K562 (cell line): Measurements from ENCODE around the gene GNAI3. TPM values are rescaled to one million over a fixed set of nuclear protein-coding genes. Genes with fewer than 3 reads are reported as not detected.

Source experiments
- ARID1B ChIP-seq: fragments of 450-650 bp; IDR thresholded peaks from 2 replicates; pipeline ENCODE4 v1.6.1; 2016; ENCODE audit warnings: antibody characterized with exemption, mild to moderate bottlenecking, inconsistent platforms
- ATF1 ChIP-seq, 2 experiments: fragments of 450-650 bp in 1 of 2; IDR thresholded peaks; 2 replicates each; pipeline ENCODE4 v1.6.1; 2016; ENCODE audit warnings: missing compliant biosample characterization in 1 of 2, missing genetic modification characterization in 1 of 2
- CAMTA2 ChIP-seq: fragments of 250-450 bp; sonication (Bioruptor Pico); conservative IDR thresholded peaks from 2 replicates; pipeline ENCODE4 v1.5.1; 2022
- CC2D1A ChIP-seq: fragments of 450-650 bp; IDR thresholded peaks from 2 replicates; pipeline ENCODE4 v1.6.1; 2017; ENCODE audit warnings: mild to moderate bottlenecking
- CREB1 ChIP-seq, 2 experiments: sonication (generic) in 1 of 2; formaldehyde crosslinking in 1 of 2; IDR thresholded peaks; 2 replicates each; pipeline versions ENCODE4 v1.6.1 to v1.8.0; 2012 to 2022; ENCODE audit warnings: inconsistent platforms in 1 of 2, mild to moderate bottlenecking in 1 of 2, missing genetic modification reagents in 1 of 2, moderate library complexity in 1 of 2
- ESRRB ChIP-seq: fragments of 250-450 bp; sonication (Bioruptor Pico); IDR thresholded peaks from 2 replicates; pipeline ENCODE4 v1.5.0; 2020; ENCODE audit warnings: mild to moderate bottlenecking, moderate library complexity, borderline replicate concordance
- HNRNPLL ChIP-seq: fragments of 200-400 bp; formaldehyde crosslinking; IDR thresholded peaks from 2 replicates; pipeline ENCODE4 v1.6.1; 2017; ENCODE audit warnings: low read length, low read depth, mild to moderate bottlenecking; ENCODE audit not compliant: poor library complexity, severe bottlenecking
- MLX ChIP-seq, 2 experiments: fragments of 450-650 bp in 1 of 2; sonication (generic) in 1 of 2; formaldehyde crosslinking; conservative IDR thresholded peaks; 2 replicates each; pipeline versions ENCODE4 v1.4.0 to v1.8.1; 2020 to 2022; ENCODE audit warnings: mild to moderate bottlenecking in 1 of 2, missing genetic modification reagents in 1 of 2
- RBM15 ChIP-seq: fragments of 200-400 bp; formaldehyde crosslinking; IDR thresholded peaks from 2 replicates; pipeline ENCODE4 v1.6.1; 2018; ENCODE audit warnings: mild to moderate bottlenecking, low read length, moderate library complexity; ENCODE audit not compliant: insufficient read depth
- RFX7 ChIP-seq: fragments of 250-450 bp; sonication (Bioruptor Pico); IDR thresholded peaks from 2 replicates; pipeline ENCODE4 v1.5.1; 2021; ENCODE audit warnings: mild to moderate bottlenecking
- SP2 ChIP-seq: IDR thresholded peaks from 2 replicates; pipeline ENCODE4 v1.6.1; 2011; ENCODE audit warnings: mild to moderate bottlenecking, low read depth, low read length, moderate library complexity; ENCODE audit not compliant: poor library complexity, severe bottlenecking; ENCODE audit errors: extremely low read depth
- SUPT5H ChIP-seq: fragments of 450-650 bp; IDR thresholded peaks from 2 replicates; pipeline ENCODE4 v1.6.1; 2016
- TAF1 ChIP-seq: IDR thresholded peaks from 2 replicates; pipeline ENCODE4 v1.6.1; 2011; ENCODE audit warnings: mild to moderate bottlenecking, low read length, moderate library complexity; ENCODE audit not compliant: insufficient read depth, control insufficient read depth, severe bottlenecking; ENCODE audit errors: extremely low read depth
- ZBTB43 ChIP-seq: sonication (generic); formaldehyde crosslinking; IDR thresholded peaks from 2 replicates; pipeline ENCODE4 v1.8.0; 2023; ENCODE audit warnings: mild to moderate bottlenecking, missing genetic modification reagents
- ZKSCAN8 ChIP-seq: fragments of 200-800 bp; sonication (Bioruptor generic); IDR thresholded peaks from 2 replicates; pipeline ENCODE4 v1.6.1; 2016; ENCODE audit warnings: missing genetic modification characterization, missing compliant biosample characterization
- polyA plus RNA-seq, 8 experiments: library from polyadenylated mRNA; depleted of rRNA in 4 of 8; stranded (reverse) in 5 of 8; unstranded in 3 of 8; fragments of >200 nt; fragmentation: Nextera tagmentation in 2 of 8; fragmentation: Illumina TruSeq in 1 of 8; extraction: Ambion mirVana in 2 of 8; extraction: Trizol in 1 of 8; gene quantifications; 2 replicates each; pipeline versions ENCODE4 v1.2.1 to v1.2.3, GENCODE V29; 2011 to 2014; ENCODE audit warnings: inconsistent platforms in 1 of 8, missing spikeins in 1 of 8
- total RNA-seq, 7 experiments: library from RNA; depleted of rRNA in 6 of 7; stranded (reverse); fragments of >200 nt in 6 of 7; fragmentation: Illumina TruSeq in 2 of 7; extraction: Trizol in 2 of 7; gene quantifications; 2 replicates each; pipeline versions ENCODE4 v1.2.1 to v1.2.3, GENCODE V29; 2011 to 2021; ENCODE audit warnings: low replicate concordance in 1 of 7
- TF ChIP-seq, protein P1 (sequence below): fragments of 250-450 bp; sonication (Bioruptor Pico); IDR thresholded peaks from 2 replicates; pipeline ENCODE4 v1.4.0; 2020
- TF ChIP-seq, protein P2 (sequence below): conservative IDR thresholded peaks from 2 replicates; pipeline ENCODE4 v1.6.1; 2011; ENCODE audit warnings: low read depth, mild to moderate bottlenecking, low read length; ENCODE audit not compliant: control insufficient read depth

Gene GNAI3
- total and polyA plus RNA-seq, 9 of the 15 experiments (the other 6 are each of a cell fraction or from before 2014, with no cell fraction given), result 6.3 to 13.2 (median 8.9) TPM

DNA sequence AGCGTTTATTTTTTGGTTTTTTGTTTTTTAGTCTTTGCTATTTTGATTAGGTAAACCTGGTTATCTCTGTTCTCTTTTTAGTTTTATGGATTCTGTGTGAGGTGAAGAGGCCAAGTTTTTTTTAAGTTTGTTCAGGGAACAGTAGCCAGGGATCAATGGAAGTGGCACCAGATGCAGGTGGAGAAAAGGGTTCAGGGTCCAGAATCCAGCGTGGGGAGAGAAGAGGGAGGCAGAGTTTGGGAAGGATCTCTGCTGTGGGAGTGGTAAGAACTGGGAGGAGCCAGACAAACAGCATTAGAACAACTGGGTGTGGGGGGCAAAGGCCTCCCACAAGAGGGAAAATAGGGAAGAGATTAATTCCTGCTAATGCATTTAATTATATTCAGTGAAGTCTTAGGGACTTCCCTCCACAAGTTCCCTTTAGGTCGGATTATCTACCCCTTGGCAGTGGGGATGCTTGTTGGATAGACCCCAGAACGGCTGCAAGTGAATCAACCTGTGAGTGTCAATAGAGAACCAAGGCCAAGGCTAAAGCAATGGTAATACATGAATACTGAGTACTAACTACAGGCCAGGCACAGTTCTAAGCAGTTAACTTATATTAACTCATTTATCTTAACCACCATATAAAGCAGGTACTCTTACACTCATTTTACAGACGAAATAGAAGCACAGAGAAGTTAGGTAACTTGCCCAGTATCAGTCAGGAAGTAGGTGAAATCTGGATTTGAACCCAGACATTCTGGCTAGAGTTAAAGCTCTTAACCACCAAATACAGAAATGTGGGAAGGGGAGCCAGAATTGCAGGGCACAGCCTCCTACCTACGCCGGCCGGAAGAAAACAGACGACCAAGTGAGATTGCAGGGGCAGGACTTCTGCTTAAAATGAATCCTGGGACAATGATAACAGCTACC is 70.5 kb downstream of the GNAI3 start (continued):
- no peak for TF ChIP-seq ATF1 (CRISPR knock-in tag; IDR thresholded peaks at IDR 0.05)
- TF ChIP-seq ATF1 (tag; IDR thresholded peaks at IDR 0.05), result no peak
- TF ChIP-seq SUPT5H, result no peak
- no peak for TF ChIP-seq HNRNPLL
- 0 out of 2 replicates have a peak, but pooled peaks have one; percentile 15 for TF ChIP-seq CC2D1A
- TF ChIP-seq CREB1 (IDR thresholded peaks at IDR 0.05), result 0 out of 2 replicates have a peak, but pooled peaks have one; percentile 5
- TF ChIP-seq CREB1 (CRISPR knock-in tag; IDR thresholded peaks at IDR 0.05), result no peak
- no peak for TF ChIP-seq MLX (CRISPR knock-in tag; conservative IDR thresholded peaks at IDR 0.05)
- TF ChIP-seq RBM15, result no peak
- TF ChIP-seq ESRRB (CRISPR knock-in tag), result no peak
- TF ChIP-seq TAF1, result no peak
- TF ChIP-seq ZBTB43 (CRISPR knock-in tag), result 0 out of 2 replicates have a peak, but pooled peaks have one; percentile 9
- TF ChIP-seq, protein P1, sequence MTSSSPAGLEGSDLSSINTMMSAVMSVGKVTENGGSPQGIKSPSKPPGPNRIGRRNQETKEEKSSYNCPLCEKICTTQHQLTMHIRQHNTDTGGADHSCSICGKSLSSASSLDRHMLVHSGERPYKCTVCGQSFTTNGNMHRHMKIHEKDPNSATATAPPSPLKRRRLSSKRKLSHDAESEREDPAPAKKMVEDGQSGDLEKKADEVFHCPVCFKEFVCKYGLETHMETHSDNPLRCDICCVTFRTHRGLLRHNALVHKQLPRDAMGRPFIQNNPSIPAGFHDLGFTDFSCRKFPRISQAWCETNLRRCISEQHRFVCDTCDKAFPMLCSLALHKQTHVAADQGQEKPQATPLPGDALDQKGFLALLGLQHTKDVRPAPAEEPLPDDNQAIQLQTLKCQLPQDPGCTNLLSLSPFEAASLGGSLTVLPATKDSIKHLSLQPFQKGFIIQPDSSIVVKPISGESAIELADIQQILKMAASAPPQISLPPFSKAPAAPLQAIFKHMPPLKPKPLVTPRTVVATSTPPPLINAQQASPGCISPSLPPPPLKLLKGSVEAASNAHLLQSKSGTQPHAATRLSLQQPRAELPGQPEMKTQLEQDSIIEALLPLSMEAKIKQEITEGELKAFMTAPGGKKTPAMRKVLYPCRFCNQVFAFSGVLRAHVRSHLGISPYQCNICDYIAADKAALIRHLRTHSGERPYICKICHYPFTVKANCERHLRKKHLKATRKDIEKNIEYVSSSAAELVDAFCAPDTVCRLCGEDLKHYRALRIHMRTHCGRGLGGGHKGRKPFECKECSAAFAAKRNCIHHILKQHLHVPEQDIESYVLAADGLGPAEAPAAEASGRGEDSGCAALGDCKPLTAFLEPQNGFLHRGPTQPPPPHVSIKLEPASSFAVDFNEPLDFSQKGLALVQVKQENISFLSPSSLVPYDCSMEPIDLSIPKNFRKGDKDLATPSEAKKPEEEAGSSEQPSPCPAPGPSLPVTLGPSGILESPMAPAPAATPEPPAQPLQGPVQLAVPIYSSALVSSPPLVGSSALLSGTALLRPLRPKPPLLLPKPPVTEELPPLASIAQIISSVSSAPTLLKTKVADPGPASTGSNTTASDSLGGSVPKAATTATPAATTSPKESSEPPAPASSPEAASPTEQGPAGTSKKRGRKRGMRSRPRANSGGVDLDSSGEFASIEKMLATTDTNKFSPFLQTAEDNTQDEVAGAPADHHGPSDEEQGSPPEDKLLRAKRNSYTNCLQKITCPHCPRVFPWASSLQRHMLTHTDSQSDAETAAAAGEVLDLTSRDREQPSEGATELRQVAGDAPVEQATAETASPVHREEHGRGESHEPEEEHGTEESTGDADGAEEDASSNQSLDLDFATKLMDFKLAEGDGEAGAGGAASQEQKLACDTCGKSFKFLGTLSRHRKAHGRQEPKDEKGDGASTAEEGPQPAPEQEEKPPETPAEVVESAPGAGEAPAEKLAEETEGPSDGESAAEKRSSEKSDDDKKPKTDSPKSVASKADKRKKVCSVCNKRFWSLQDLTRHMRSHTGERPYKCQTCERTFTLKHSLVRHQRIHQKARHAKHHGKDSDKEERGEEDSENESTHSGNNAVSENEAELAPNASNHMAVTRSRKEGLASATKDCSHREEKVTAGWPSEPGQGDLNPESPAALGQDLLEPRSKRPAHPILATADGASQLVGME (CRISPR knock-in tag), result no peak
- TF ChIP-seq SP2, result no peak
- TF ChIP-seq, protein P2, sequence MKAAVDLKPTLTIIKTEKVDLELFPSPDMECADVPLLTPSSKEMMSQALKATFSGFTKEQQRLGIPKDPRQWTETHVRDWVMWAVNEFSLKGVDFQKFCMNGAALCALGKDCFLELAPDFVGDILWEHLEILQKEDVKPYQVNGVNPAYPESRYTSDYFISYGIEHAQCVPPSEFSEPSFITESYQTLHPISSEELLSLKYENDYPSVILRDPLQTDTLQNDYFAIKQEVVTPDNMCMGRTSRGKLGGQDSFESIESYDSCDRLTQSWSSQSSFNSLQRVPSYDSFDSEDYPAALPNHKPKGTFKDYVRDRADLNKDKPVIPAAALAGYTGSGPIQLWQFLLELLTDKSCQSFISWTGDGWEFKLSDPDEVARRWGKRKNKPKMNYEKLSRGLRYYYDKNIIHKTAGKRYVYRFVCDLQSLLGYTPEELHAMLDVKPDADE, result no peak
- TF ChIP-seq RFX7 (CRISPR knock-in tag), result no peak
- no peak for TF ChIP-seq CAMTA2 (CRISPR knock-in tag)
- TF ChIP-seq ZKSCAN8, result 0 out of 2 replicates have a peak, but pooled peaks have one; percentile 25
- TF ChIP-seq ARID1B, result peak; percentile 25
